HG03064 (cell line): ENCODE data around the gene UBTD2.
A peak's percentile ranks its signal among the peaks of the same experiment; 100 is the strongest.
"Not testable (repeated sequence)": the region's sequence is repeated elsewhere in the genome, so short reads cannot be mapped to it uniquely, and the experiment has no call there.

ENCODE experiments used
- ATAC-seq: cut with Tn5 transposase; IDR thresholded peaks from one replicate; pipeline ENCODE4 v1.9.1; 2021; ENCODE audit warnings: low read depth; ENCODE audit not compliant: unreplicated experiment

Gene UBTD2

GRCh38 chr5:172283020-172283861, at the start of gene UBTD2:
Gene UBTD2 (minus strand): TSS chr5:172283764. CDS start chr5:172283665, 99 bp downstream.
- peak; percentile 84 for ATAC-seq

- not testable (repeated sequence) for ATAC-seq
Measured at GRCh38 chr5:172326901-172327300, 43.3 kb upstream of the UBTD2 start.

- no peak for ATAC-seq
Measured at GRCh38 chr5:172325452-172325851, 41.9 kb upstream of the UBTD2 start.

- ATAC-seq = peak; percentile 78
Measured at GRCh38 chr5:172322028-172322965, 38.7 kb upstream of the UBTD2 start.

- no peak for ATAC-seq
Measured at GRCh38 chr5:172321593-172321992, 38.0 kb upstream of the UBTD2 start.

GRCh38 chr5:172319708-172320441, 36.3 kb upstream of the UBTD2 start:
- no peak for ATAC-seq

- ATAC-seq = peak; percentile 54
Measured at GRCh38 chr5:172315587-172316493, 32.3 kb upstream of the UBTD2 start.

GRCh38 chr5:172313915-172314314, 30.4 kb upstream of the UBTD2 start:
- ATAC-seq = no peak

GRCh38 chr5:172312286-172312685, 28.7 kb upstream of the UBTD2 start:
- ATAC-seq = no peak

- ATAC-seq = no peak
Measured at GRCh38 chr5:172311605-172312004, 28.0 kb upstream of the UBTD2 start.

- ATAC-seq = no peak
Measured at GRCh38 chr5:172311026-172311425, 27.5 kb upstream of the UBTD2 start.

GRCh38 chr5:172305380-172305779, 21.8 kb upstream of the UBTD2 start:
- no peak for ATAC-seq

- ATAC-seq = no peak
Measured at GRCh38 chr5:172303572-172304335, 20.2 kb upstream of the UBTD2 start.

- no peak for ATAC-seq
Measured at GRCh38 chr5:172303162-172303561, 19.6 kb upstream of the UBTD2 start.

GRCh38 chr5:172302047-172302710, 18.6 kb upstream of the UBTD2 start:
- no peak for ATAC-seq

- ATAC-seq = no peak
Measured at GRCh38 chr5:172299916-172300439, 16.4 kb upstream of the UBTD2 start.

- no peak for ATAC-seq
Measured at GRCh38 chr5:172294831-172295230, 11.3 kb upstream of the UBTD2 start.

GRCh38 chr5:172293745-172294342, 10.3 kb upstream of the UBTD2 start:
- ATAC-seq = no peak
